Measurements from ENCODE around the gene MRPL2.

Gene MRPL2

GRCh38 chr6:43021270-43022047 is 37.8 kb downstream of the MRPL2 start, which contains the start of gene RRP36:
RRP36 (plus strand) TSS chr6:43021623; CDS start chr6:43021655, 32 bp downstream.
- in situ Hi-C loops (cut with MboI; ENCODE audit: low sequenced_read_pairs), result no loop called here

GRCh38 chr6:43020847-43021246 is 38.4 kb downstream of the MRPL2 start:
- in situ Hi-C loops (cut with MboI; ENCODE audit: low sequenced_read_pairs), result no loop called here

GRCh38 chr6:43020052-43020705 is 39.1 kb downstream of the MRPL2 start:
- in situ Hi-C loops (cut with MboI; ENCODE audit: low sequenced_read_pairs), result no loop called here

GRCh38 chr6:43019152-43019551 is 40.1 kb downstream of the MRPL2 start:
- in situ Hi-C loops (cut with MboI; ENCODE audit: low sequenced_read_pairs), result no loop called here

- in situ Hi-C loops (cut with MboI; ENCODE audit: low sequenced_read_pairs), result no loop called here
Observed at GRCh38 chr6:43016943-43017334, 42.3 kb downstream of the MRPL2 start.

- in situ Hi-C loops (cut with MboI; ENCODE audit: low sequenced_read_pairs), result no loop called here
Observed at GRCh38 chr6:43016176-43016942, 42.9 kb downstream of the MRPL2 start.

GRCh38 chr6:43014434-43014909 is 44.8 kb downstream of the MRPL2 start:
- in situ Hi-C loops (cut with MboI; ENCODE audit: low sequenced_read_pairs), result no loop called here

GRCh38 chr6:43013843-43014433 is 45.3 kb downstream of the MRPL2 start, which contains the start of the genes KLHDC3 and MEA1:
KLHDC3 (plus strand) TSS chr6:43014249; CDS start chr6:43017193, 2,944 bp downstream.
MEA1 (minus strand) TSS chr6:43013946; CDS start chr6:43013813, 133 bp downstream.
- in situ Hi-C loops (cut with MboI; ENCODE audit: low sequenced_read_pairs), result no loop called here

GRCh38 chr6:43013097-43013842 is 46.0 kb downstream of the MRPL2 start:
- in situ Hi-C loops (cut with MboI; ENCODE audit: low sequenced_read_pairs), result no loop called here

- in situ Hi-C loops (cut with MboI; ENCODE audit: low sequenced_read_pairs), result no loop called here
Observed at GRCh38 chr6:43012364-43012763, 46.9 kb downstream of the MRPL2 start.

- in situ Hi-C loops (cut with MboI; ENCODE audit: low sequenced_read_pairs), result no loop called here
Observed at GRCh38 chr6:43011207-43011606, 48.0 kb downstream of the MRPL2 start.

GRCh38 chr6:43009124-43009523 is 50.1 kb downstream of the MRPL2 start:
- in situ Hi-C loops (cut with MboI; ENCODE audit: low sequenced_read_pairs), result no loop called here

GRCh38 chr6:43007126-43007525 is 52.1 kb downstream of the MRPL2 start:
- in situ Hi-C loops (cut with MboI; ENCODE audit: low sequenced_read_pairs), result no loop called here

GRCh38 chr6:43006251-43006650 is 53.0 kb downstream of the MRPL2 start:
- in situ Hi-C loops (cut with MboI; ENCODE audit: low sequenced_read_pairs), result no loop called here

GRCh38 chr6:43005844-43006243 is 53.4 kb downstream of the MRPL2 start:
- in situ Hi-C loops (cut with MboI; ENCODE audit: low sequenced_read_pairs), result no loop called here
